GM06990 (cell line): ENCODE measurements around the gene MDM1.

Source experiments
- DNase-seq: peaks from one replicate; pipeline ENCODE4 v3.0.0-alpha.2; 2011; ENCODE audit not compliant: insufficient read length; ENCODE audit errors: extremely low read depth
- H3K27me3 ChIP-seq: replicated peaks from 2 replicates; pipeline ENCODE4 v1.6.0; 2011; ENCODE audit warnings: low read length; ENCODE audit not compliant: control insufficient read depth, insufficient read depth
- H3K36me3 ChIP-seq: 2 replicates; pipeline ENCODE4 v1.5.1; 2011; ENCODE audit warnings: low read length; ENCODE audit not compliant: control insufficient read depth, insufficient read depth
- H3K4me3 ChIP-seq: replicated peaks from 2 replicates; pipeline ENCODE4 v1.5.1; 2011; ENCODE audit warnings: low read depth, mild to moderate bottlenecking, control low read depth, low read length
- CTCF ChIP-seq: IDR thresholded peaks from 2 replicates; pipeline ENCODE4 v1.5.1; 2011; ENCODE audit warnings: low read length, control low read depth, mild to moderate bottlenecking, inconsistent platforms; ENCODE audit not compliant: insufficient read depth, poor library complexity, severe bottlenecking

MDM1 gene

DNA sequence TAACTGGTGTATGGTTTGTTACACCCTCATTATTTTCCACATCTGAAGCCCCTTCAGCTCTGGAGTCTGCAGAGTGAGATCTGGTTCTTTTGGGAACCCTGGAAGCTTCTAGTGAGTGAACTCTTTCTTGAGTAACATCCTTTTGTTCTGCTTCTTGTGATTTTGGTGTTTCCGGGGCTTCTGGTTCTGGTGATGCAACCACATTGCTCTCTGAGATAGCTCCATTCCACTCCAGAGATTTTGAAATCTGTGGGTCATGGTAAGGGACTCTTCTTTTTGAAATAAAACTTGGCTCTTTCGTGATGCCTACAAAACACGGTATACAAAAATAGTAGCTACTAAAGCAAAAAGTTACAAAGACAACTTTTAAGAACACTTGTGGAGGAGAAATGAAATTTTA, 5.4 kb downstream of the MDM1 start:
- Histone ChIP-seq H3K36me3 (peaks cover 1% of the 10 kb centered on the region), H3K4me3 (no peak overlapping the region), H3K27me3 (no peaks in the 10 kb centered on the region)
- DNase-seq, result no peak
- TF ChIP-seq CTCF, result no peak

DNA sequence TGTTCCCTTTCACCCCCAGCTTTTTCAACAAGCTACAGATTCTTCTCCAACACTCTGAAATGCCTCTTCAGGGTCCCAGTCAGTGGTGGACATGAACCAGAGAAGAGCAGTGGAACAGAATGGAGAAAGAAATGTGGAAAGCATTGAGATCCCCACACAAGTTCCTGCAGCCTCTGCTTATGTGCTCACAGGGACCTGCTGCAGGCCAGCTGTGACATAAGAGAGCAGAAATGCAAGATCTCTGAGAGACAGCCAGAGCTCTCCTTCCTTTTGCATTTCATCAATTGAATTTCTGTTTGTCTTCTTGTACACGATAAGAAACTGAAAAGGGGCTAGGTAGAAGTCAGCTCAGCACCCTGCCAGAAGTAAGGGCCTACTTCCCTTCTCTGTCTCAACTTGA, 6.2 kb downstream of the MDM1 start:
- H3K36me3 ChIP-seq, result peaks cover 1% of the 10 kb centered on the region
- no peak for TF ChIP-seq CTCF
- no peaks in the 10 kb centered on the region for H3K27me3 ChIP-seq
- DNase-seq, result no peak
- no peak overlapping the region for H3K4me3 ChIP-seq

- H3K36me3 ChIP-seq, result peaks cover 1% of the 10 kb centered on the region
- DNase-seq, result no peak
- H3K4me3 ChIP-seq, result no peak overlapping the region
- no peaks in the 10 kb centered on the region for H3K27me3 ChIP-seq
- TF ChIP-seq CTCF, result no peak
These were observed 7.6 kb downstream of the MDM1 start for GRCh38 chr12:68324531-68324930.

- Histone ChIP-seq H3K27me3 (no peaks in the 10 kb centered on the region), H3K36me3 (no peaks in the 10 kb centered on the region; the same call in none of the 2 replicates), H3K4me3 (no peak overlapping the region)
- no peak for DNase-seq
- no peak for TF ChIP-seq CTCF
These were observed 11.0 kb downstream of the MDM1 start for GRCh38 chr12:68321140-68321539.

- no peaks in the 10 kb centered on the region for H3K36me3 ChIP-seq
- TF ChIP-seq CTCF, result no peak
- DNase-seq, result no peak
- no peak overlapping the region for H3K4me3 ChIP-seq
- no peaks in the 10 kb centered on the region for H3K27me3 ChIP-seq
These were observed 12.1 kb downstream of the MDM1 start for GRCh38 chr12:68319988-68320623.
